ENCODE measurements around the gene PSME4. TPM values are rescaled to one million over a fixed set of nuclear protein-coding genes. Genes with fewer than 3 reads are reported as not detected.

The PSME4 gene
- total RNA-seq, 2 experiments from 2014 or later = 31.5 to 38.8 TPM

- peaks cover 17% of the 10 kb centered on the region for H3K36me3 Mint-ChIP-seq (ENCODE audit: low read depth)
These were observed 93.7 kb downstream of the PSME4 start for GRCh38 chr2:53877112-53877511.

DNA sequence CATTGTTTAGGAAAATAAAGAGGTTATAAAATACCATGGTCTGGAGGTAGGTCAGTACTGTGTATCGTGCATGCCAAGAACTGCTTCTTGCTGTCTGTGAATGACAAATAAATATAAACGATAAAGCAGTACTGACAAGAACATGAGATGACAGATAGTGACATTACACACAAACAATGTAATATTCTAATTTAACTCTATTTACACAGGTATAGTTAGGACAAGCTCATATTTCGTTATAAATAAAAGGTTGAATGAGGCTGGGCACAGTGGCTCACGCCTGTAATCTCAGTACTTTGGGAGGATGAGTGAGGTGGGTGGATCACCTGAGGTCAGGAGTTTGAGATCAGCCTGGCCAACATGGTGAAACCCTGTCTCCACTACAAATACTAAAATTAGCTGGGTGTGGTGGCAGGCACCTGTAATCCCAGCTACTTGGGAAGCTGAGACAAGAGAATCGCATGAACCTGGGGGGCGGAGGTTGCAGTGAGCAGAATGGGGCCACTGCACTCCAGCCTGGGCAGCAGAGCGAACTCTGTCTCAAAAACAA, 96.3 kb downstream of the PSME4 start:
- Mint-ChIP-seq H3K4me1 (ENCODE audit: low read depth) (no peaks in the 10 kb centered on the region), H3K9me3 (no peaks in the 10 kb centered on the region), H3K27me3 (ENCODE audit: low read depth) (no peaks in the 10 kb centered on the region), H3K36me3 (ENCODE audit: low read depth) (peaks cover 12% of the 10 kb centered on the region), H3K27ac (no peak overlapping the region), H3K4me3 (no peak overlapping the region)
- DNase-seq = no peak
- intact Hi-C loops (cut with micrococcal nuclease) = no loop called here
- CTCF ChIA-PET = no interaction called here

More at GRCh38 chr2:53877112-53877511, 93.7 kb downstream of the PSME4 start:
- CTCF ChIA-PET = interaction anchor here (1.1 kb wide), 1 partner anchor 66 kb away, joined by 3 read pairs; no protein-coding TSS in a partner anchor
- Mint-ChIP-seq H3K9me3 (no peaks in the 10 kb centered on the region), H3K4me1 (ENCODE audit: low read depth) (peaks cover 2% of the 10 kb centered on the region), H3K27ac (no peak overlapping the region), H3K4me3 (no peak overlapping the region), H3K27me3 (ENCODE audit: low read depth) (no peaks in the 10 kb centered on the region)
- intact Hi-C loops (cut with micrococcal nuclease) = no loop called here
- DNase-seq = no peak

DNA sequence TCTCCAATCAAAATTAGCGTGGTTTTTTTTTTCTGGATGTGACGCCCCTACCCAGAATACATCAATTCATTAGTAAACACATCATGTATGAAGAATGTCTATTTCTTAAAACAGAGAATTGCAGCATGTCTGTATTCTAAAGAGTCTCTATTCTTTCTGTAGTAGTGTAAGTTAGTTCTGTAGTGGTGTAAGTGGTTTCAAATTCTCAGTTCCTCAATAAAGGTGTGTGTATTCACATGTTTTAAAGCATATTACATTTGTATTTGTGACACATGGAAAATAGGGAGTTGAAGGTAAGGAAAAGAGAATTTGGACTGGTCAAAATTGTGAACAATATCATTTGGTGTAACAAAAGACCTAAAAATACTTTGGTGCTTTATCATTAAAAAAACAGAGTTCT, 103.0 kb downstream of the PSME4 start:
- CTCF ChIA-PET = no interaction called here
- no peak for DNase-seq
- H3K4me1 Mint-ChIP-seq (ENCODE audit: low read depth) = peaks cover 10% of the 10 kb centered on the region
- H3K27me3 Mint-ChIP-seq (ENCODE audit: low read depth) = no peaks in the 10 kb centered on the region
- intact Hi-C loops (cut with micrococcal nuclease) = no loop called here
- no peaks in the 10 kb centered on the region for H3K9me3 Mint-ChIP-seq
- H3K4me3 Mint-ChIP-seq = no peak overlapping the region
- H3K36me3 Mint-ChIP-seq (ENCODE audit: low read depth) = peaks cover 11% of the 10 kb centered on the region
- H3K27ac Mint-ChIP-seq = no peak overlapping the region

GRCh38 chr2:53867169-53867568, 103.6 kb downstream of the PSME4 start:
- Mint-ChIP-seq H3K9me3 (no peaks in the 10 kb centered on the region), H3K36me3 (ENCODE audit: low read depth) (peaks cover 11% of the 10 kb centered on the region), H3K4me1 (ENCODE audit: low read depth) (peaks cover 13% of the 10 kb centered on the region), H3K27me3 (ENCODE audit: low read depth) (no peaks in the 10 kb centered on the region), H3K27ac (no peak overlapping the region), H3K4me3 (no peak overlapping the region)
- no peak for DNase-seq
- intact Hi-C loops (cut with micrococcal nuclease) = no loop called here
- CTCF ChIA-PET = interaction anchor here (0.7 kb wide), 1 partner anchor 504 kb away, joined by 4 read pairs; no protein-coding TSS in a partner anchor

DNA sequence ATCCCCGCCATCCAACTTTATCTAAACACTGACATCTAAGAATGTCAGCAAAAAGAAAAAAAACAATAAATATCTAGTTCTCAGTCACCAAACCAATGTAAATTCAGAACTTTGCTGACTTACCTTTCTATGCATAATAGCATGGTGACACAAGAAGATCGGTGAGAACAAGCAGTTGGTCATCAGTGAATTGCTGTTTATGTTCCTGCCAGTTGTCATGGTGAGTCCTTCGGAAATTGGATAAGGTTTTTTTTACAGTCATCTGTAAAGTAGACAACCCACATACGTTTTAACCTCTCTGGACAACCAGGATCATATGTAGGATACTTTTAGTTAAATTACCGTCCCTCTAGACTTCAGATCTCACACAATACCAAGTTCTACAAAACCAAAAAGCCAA, 104.8 kb downstream of the PSME4 start:
- H3K4me3 Mint-ChIP-seq = no peak overlapping the region
- H3K27me3 Mint-ChIP-seq (ENCODE audit: low read depth) = no peaks in the 10 kb centered on the region
- no peak overlapping the region for H3K27ac Mint-ChIP-seq
- peaks cover 15% of the 10 kb centered on the region for H3K36me3 Mint-ChIP-seq (ENCODE audit: low read depth)
- no peak for DNase-seq
- CTCF ChIA-PET = no interaction called here
- intact Hi-C loops (cut with micrococcal nuclease) = no loop called here
- H3K4me1 Mint-ChIP-seq (ENCODE audit: low read depth) = peaks cover 21% of the 10 kb centered on the region
- no peaks in the 10 kb centered on the region for H3K9me3 Mint-ChIP-seq

DNA sequence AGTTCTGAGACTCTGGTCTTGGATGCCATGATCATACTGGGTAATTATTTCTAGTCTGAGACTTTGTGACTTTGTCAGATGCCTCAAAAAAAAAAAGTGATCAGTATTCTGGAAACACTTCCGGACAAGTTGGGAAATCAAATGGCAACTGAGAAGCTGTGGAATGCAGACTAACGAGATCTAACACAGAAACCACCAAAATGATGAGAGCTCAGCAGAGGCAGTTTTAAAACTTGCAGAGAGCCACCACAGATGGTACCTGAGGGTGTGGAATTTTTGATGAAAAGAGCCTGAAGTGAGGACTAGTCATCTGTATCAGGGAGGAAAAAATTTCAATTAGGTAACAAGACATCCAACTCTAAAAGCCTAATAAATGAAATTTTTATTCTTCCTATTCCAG, 105.5 kb downstream of the PSME4 start:
- DNase-seq = no peak
- H3K36me3 Mint-ChIP-seq (ENCODE audit: low read depth) = peaks cover 20% of the 10 kb centered on the region
- peaks cover 21% of the 10 kb centered on the region for H3K4me1 Mint-ChIP-seq (ENCODE audit: low read depth)
- H3K9me3 Mint-ChIP-seq = no peaks in the 10 kb centered on the region
- intact Hi-C loops (cut with micrococcal nuclease) = no loop called here
- H3K4me3 Mint-ChIP-seq = no peak overlapping the region
- CTCF ChIA-PET = no interaction called here
- H3K27me3 Mint-ChIP-seq (ENCODE audit: low read depth) = no peaks in the 10 kb centered on the region
- H3K27ac Mint-ChIP-seq = no peak overlapping the region

- Mint-ChIP-seq H3K27ac (no peak overlapping the region), H3K27me3 (ENCODE audit: low read depth) (no peaks in the 10 kb centered on the region), H3K4me1 (ENCODE audit: low read depth) (peaks cover 21% of the 10 kb centered on the region), H3K36me3 (ENCODE audit: low read depth) (peaks cover 24% of the 10 kb centered on the region), H3K4me3 (no peak overlapping the region), H3K9me3 (no peaks in the 10 kb centered on the region)
- DNase-seq = no peak
- CTCF ChIA-PET = no interaction called here
- intact Hi-C loops (cut with micrococcal nuclease) = no loop called here
These were observed 107.1 kb downstream of the PSME4 start for GRCh38 chr2:53863538-53864227.

- no peak for DNase-seq
- Mint-ChIP-seq H3K4me3 (no peak overlapping the region), H3K4me1 (ENCODE audit: low read depth) (peaks cover 21% of the 10 kb centered on the region), H3K27ac (no peak overlapping the region), H3K36me3 (ENCODE audit: low read depth) (peaks cover 22% of the 10 kb centered on the region), H3K9me3 (no peaks in the 10 kb centered on the region), H3K27me3 (ENCODE audit: low read depth) (no peaks in the 10 kb centered on the region)
- CTCF ChIA-PET = interaction anchor here (0.6 to 1.0 kb wide), 2 partner anchors 34 to 191 kb away, joined by 3 read pairs; no protein-coding TSS in a partner anchor
- intact Hi-C loops (cut with micrococcal nuclease) = no loop called here
These were observed 109.0 kb downstream of the PSME4 start for GRCh38 chr2:53861824-53862223.

DNA sequence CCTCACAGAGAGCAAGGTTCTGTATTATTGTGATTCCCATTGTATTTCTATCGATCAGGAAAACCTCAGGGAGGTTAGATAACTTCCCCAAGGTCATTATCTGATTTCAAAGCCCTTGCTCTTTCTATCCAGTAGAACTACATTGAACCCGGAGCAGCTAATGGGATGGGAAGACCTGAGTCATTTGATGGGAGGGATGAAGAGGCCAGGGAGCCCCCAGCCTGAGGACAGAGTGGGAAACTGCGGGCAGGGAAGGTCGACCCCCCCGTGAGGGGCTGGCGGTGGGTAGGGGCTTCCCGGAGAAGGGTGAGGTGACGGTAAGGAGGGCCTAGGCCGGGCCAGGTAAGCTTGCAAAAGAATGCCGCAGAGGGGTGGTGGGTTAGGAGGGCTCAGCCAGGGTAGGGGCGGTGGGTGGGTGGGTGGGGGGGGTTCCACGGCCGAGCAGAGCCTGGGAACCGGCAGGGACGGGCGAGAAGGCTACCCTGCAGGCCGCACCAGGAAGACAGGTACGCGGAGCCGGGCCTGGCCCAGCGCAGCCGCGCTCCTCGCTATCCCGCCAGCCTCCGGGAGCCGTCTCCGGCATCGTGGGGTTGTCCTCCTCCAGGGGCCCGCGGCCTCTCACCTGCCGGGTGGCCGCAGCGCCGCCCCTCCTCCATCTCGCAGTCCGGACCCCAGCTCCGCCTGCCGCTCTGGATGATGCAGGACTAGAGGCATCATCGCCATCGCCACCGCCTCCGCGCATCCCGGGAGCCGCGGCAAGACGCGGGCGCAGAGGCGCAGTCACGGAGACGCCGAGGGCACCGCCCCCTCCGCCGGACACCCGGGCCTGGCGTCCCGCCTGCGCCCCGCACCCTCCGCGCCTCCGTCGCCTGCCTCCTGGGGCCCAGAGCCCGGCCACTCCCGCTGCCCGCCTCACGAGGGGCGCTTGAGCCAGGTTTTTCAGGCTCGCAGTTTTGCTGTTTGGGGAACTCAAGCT, 111.3 kb downstream of the PSME4 start, which contains the start of gene GPR75:
GPR75 (minus strand) TSS at position 762 of the 976 bp plus-strand sequence. CDS start 5,211 bp downstream, outside the sequence.
- CTCF ChIA-PET = no interaction called here
- H3K27me3 Mint-ChIP-seq (ENCODE audit: low read depth) = no peaks in the 10 kb centered on the region

DNA sequence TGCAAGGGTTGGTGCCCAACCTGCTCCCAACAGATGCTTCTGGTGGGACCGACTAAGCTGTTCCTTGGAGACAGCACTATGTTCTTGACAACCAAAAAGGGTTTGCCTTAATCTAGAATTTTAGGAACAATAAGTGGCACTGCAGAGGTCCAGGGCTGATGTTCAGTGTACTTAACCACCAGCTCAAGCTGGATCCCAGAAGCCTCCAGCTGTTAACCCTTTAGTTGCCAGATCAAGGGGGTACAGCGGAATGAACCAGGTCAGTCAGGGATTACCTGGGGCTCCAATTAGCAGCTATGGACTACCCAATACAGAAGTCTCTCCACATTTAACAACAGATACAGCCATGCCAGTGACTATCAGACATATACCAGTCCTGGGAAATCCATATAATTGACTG, 114.5 kb downstream of the PSME4 start:
- H3K27ac Mint-ChIP-seq = no peak overlapping the region
- no peaks in the 10 kb centered on the region for H3K9me3 Mint-ChIP-seq
- CTCF ChIA-PET = no interaction called here
- H3K27me3 Mint-ChIP-seq (ENCODE audit: low read depth) = no peaks in the 10 kb centered on the region
- H3K36me3 Mint-ChIP-seq (ENCODE audit: low read depth) = peaks cover 21% of the 10 kb centered on the region
- no peak overlapping the region for H3K4me3 Mint-ChIP-seq
- DNase-seq = no peak
- intact Hi-C loops (cut with micrococcal nuclease) = no loop called here
- peaks cover 12% of the 10 kb centered on the region for H3K4me1 Mint-ChIP-seq (ENCODE audit: low read depth)

More for the DNA sequence above, 111.3 kb downstream of the PSME4 start, which contains the start of gene GPR75:
- Mint-ChIP-seq H3K36me3 (ENCODE audit: low read depth) (peaks cover 13% of the 10 kb centered on the region), H3K27ac (no peak within 1 kb of the TSS), H3K4me3 (no peak within 1 kb of the TSS), H3K4me1 (ENCODE audit: low read depth) (peaks cover 21% of the 10 kb centered on the region), H3K9me3 (no peaks in the 10 kb centered on the region)
- intact Hi-C loops (cut with micrococcal nuclease) = no loop called here
- DNase-seq = no peak

DNA sequence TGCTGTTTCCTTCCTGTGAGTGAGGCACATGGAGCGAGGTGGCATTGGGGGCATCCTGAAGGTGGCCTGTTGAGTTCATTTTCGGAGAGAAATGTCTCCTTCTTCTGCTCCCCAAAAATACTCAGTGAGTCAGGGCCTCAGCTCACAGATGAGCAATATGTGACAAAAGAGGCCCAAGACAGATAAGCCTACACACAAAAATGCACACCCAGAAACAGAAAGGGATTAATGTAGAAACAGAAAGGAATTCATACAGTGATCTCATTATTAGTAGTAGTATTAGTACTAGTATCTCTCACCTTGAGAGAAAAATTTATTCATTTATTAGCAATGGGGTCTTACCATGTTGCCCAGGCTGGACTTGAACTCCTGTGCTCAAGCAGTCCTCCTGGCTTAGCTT, 116.1 kb downstream of the PSME4 start:
- Mint-ChIP-seq H3K4me3 (no peak overlapping the region), H3K27ac (no peak overlapping the region)
- intact Hi-C loops (cut with micrococcal nuclease) = no loop called here

GRCh38 chr2:53852532-53852931, 118.3 kb downstream of the PSME4 start:
- H3K9me3 Mint-ChIP-seq = no peaks in the 10 kb centered on the region
- intact Hi-C loops (cut with micrococcal nuclease) = no loop called here
- no peak for DNase-seq
- H3K27me3 Mint-ChIP-seq (ENCODE audit: low read depth) = no peaks in the 10 kb centered on the region
- H3K4me3 Mint-ChIP-seq = no peak overlapping the region
- H3K4me1 Mint-ChIP-seq (ENCODE audit: low read depth) = peaks cover 11% of the 10 kb centered on the region
- H3K36me3 Mint-ChIP-seq (ENCODE audit: low read depth) = peaks cover 13% of the 10 kb centered on the region
- no peak overlapping the region for H3K27ac Mint-ChIP-seq
- CTCF ChIA-PET = no interaction called here

More for the DNA sequence above, 116.1 kb downstream of the PSME4 start:
- CTCF ChIA-PET = no interaction called here
- Mint-ChIP-seq H3K27me3 (ENCODE audit: low read depth) (no peaks in the 10 kb centered on the region), H3K36me3 (ENCODE audit: low read depth) (peaks cover 15% of the 10 kb centered on the region), H3K4me1 (ENCODE audit: low read depth) (peaks cover 11% of the 10 kb centered on the region), H3K9me3 (no peaks in the 10 kb centered on the region)
- no peak for DNase-seq
